HCT116 (cell line): ENCODE data around the gene CD58. TPM values are rescaled to one million over a fixed set of nuclear protein-coding genes. Genes with fewer than 3 reads are reported as not detected.

ENCODE experiments used
- ATAC-seq: fragments of 200-7000 bp; cut with Tn5 transposase; 2 replicates; pipeline ENCODE4 v1.9.1; 2020; ENCODE audit warnings: mild to moderate bottlenecking, moderate library complexity
- BruUV-seq: library from RNA; stranded (reverse); fragments of 400-500 nt; replicated peaks from 2 replicates; lab custom pipeline; 2021; lab: Mats Ljungman, UMichigan
- CTCF ChIA-PET: fragments of 300-600 bp; sonication (Branson Sonifier 250); formaldehyde crosslinking; loops from one replicate; lab custom pipeline; 2021; ENCODE audit warnings: antibody characterized with exemption; lab: Charles Lee
- POLR2A ChIA-PET: fragments of 300-600, 350-600 bp; sonication (Branson Sonifier 250); formaldehyde crosslinking; loops from one replicate; lab custom pipeline; 2021; ENCODE audit warnings: antibody characterized with exemption; lab: Charles Lee
- RAD21 ChIA-PET, 2 experiments: fragments of 300-600 bp; sonication (Branson Sonifier 250); formaldehyde crosslinking; loops; one replicate each; lab custom pipeline; 2023; ENCODE audit warnings: low total read pairs in 2 of 2; ENCODE audit not compliant: uncharacterized antibody in 2 of 2, unreplicated experiment in 2 of 2, low non-redundant PET in 1 of 2; lab: Charles Lee
- DNase-seq: peaks from one replicate; pipeline ENCODE4 v3.0.0-alpha.2; 2010; ENCODE audit warnings: low read depth, low spot score
- H2AFZ ChIP-seq: fragments of 200-600 bp; shearing (Covaris generic), sonication (generic); 2 replicates; pipeline ENCODE4 v1.6.1; 2017; ENCODE audit warnings: low read depth, mixed run types, mixed read lengths, antibody characterized with exemption, low read length; ENCODE audit not compliant: poor library complexity, severe bottlenecking
- H3K27ac ChIP-seq: 2 replicates; pipeline ENCODE4 v1.5.1; 2012; ENCODE audit warnings: low read depth, low read length
- H3K27me3 ChIP-seq: fragments of 200-600 bp; sonication (generic); 2 replicates; pipeline ENCODE4 v1.6.1; 2016; ENCODE audit warnings: mixed run types, low read length, mixed read lengths; ENCODE audit not compliant: insufficient read depth
- H3K36me3 ChIP-seq, 2 experiments: fragments of 200-500 bp in 1 of 2; fragments of 200-600 bp in 1 of 2; sonication (Bioruptor generic) in 1 of 2; sonication (generic) in 1 of 2; 2 replicates each; pipeline versions ENCODE4 v1.5.1 to v1.6.1; 2014 to 2016; ENCODE audit warnings: low read length in 2 of 2, inconsistent platforms in 1 of 2, mixed read lengths in 1 of 2, mixed run types in 1 of 2; ENCODE audit not compliant: insufficient read depth in 2 of 2, control insufficient read depth in 1 of 2
- H3K4me1 ChIP-seq, 2 experiments: fragments of 200-600 bp in 1 of 2; sonication (generic) in 1 of 2; 2 replicates each; pipeline versions ENCODE4 v1.5.1 to v1.6.1; 2012 to 2017; ENCODE audit warnings: low read length in 2 of 2, inconsistent platforms in 1 of 2, mild to moderate bottlenecking in 1 of 2, mixed read lengths in 1 of 2, mixed run types in 1 of 2, moderate library complexity in 1 of 2; ENCODE audit not compliant: insufficient read depth in 2 of 2, control insufficient read depth in 1 of 2
- H3K4me2 ChIP-seq: fragments of 200-600 bp; sonication (generic); 2 replicates; pipeline ENCODE4 v1.6.1; 2017; ENCODE audit warnings: mixed run types, low read length, mixed read lengths
- H3K4me3 ChIP-seq, 2 experiments: fragments of 200-600 bp in 1 of 2; sonication (generic) in 1 of 2; replicated peaks in 1 of 2; 2 replicates each; pipeline ENCODE4 v1.5.1; 2011 to 2016; ENCODE audit warnings: low read length in 2 of 2, control low read depth in 1 of 2, low read depth in 1 of 2, mild to moderate bottlenecking in 1 of 2, mixed read lengths in 1 of 2, mixed run types in 1 of 2
- H3K79me2 ChIP-seq: fragments of 200-600 bp; sonication (generic); 2 replicates; pipeline ENCODE4 v1.6.1; 2017; ENCODE audit warnings: mild to moderate bottlenecking, mixed run types, low read length, moderate library complexity, mixed read lengths; ENCODE audit not compliant: insufficient read depth
- H3K9ac ChIP-seq: fragments of 200-600 bp; sonication (generic); 2 replicates; pipeline ENCODE4 v1.6.1; 2016; ENCODE audit warnings: low read length, mixed read lengths
- H3K9me2 ChIP-seq: fragments of 200-600 bp; sonication (generic), shearing (Covaris generic); 2 replicates; pipeline ENCODE4 v1.6.1; 2017; ENCODE audit warnings: mixed run types, mild to moderate bottlenecking, moderate library complexity; ENCODE audit not compliant: insufficient read depth
- H3K9me3 ChIP-seq, 2 experiments: fragments of 200-500 bp in 1 of 2; fragments of 200-600 bp in 1 of 2; sonication (Bioruptor generic) in 1 of 2; sonication (generic) in 1 of 2; 2 replicates each; pipeline ENCODE4 v1.6.1; 2014 to 2017; ENCODE audit warnings: low read length in 2 of 2, mixed read lengths in 2 of 2, inconsistent platforms in 1 of 2, low read depth in 1 of 2, mild to moderate bottlenecking in 1 of 2, mixed run types in 1 of 2, moderate library complexity in 1 of 2; ENCODE audit not compliant: control insufficient read depth in 1 of 2, insufficient read depth in 1 of 2
- H4K20me1 ChIP-seq: fragments of 200-600 bp; sonication (generic), shearing (Covaris generic); 2 replicates; pipeline ENCODE4 v1.6.1; 2017; ENCODE audit warnings: mixed run types, mild to moderate bottlenecking, moderate library complexity; ENCODE audit not compliant: insufficient read depth
- CBX3 ChIP-seq: IDR thresholded peaks from 2 replicates; pipeline ENCODE4 v1.6.1; 2012; ENCODE audit warnings: low read depth
- CEBPB ChIP-seq: IDR thresholded peaks from 2 replicates; pipeline ENCODE4 v1.6.1; 2012; ENCODE audit warnings: low read depth
- ELF1 ChIP-seq: IDR thresholded peaks from 2 replicates; pipeline ENCODE4 v1.6.1; 2012; ENCODE audit warnings: low read depth, borderline replicate concordance
- EZH2phosphoT487 ChIP-seq: fragments of 200-600 bp; IDR thresholded peaks from 2 replicates; pipeline ENCODE4 v1.6.1; 2018; ENCODE audit warnings: antibody characterized with exemption, borderline replicate concordance
- JUND ChIP-seq: IDR thresholded peaks from 2 replicates; pipeline ENCODE4 v1.6.1; 2012
- POLR2AphosphoS5 ChIP-seq: IDR thresholded peaks from 2 replicates; pipeline ENCODE4 v1.6.1; 2011; ENCODE audit warnings: mild to moderate bottlenecking, low read depth, low read length, moderate library complexity
- RAD21 ChIP-seq: IDR thresholded peaks from 2 replicates; pipeline ENCODE4 v1.6.1; 2012; ENCODE audit warnings: low read depth, mild to moderate bottlenecking
- SP1 ChIP-seq: IDR thresholded peaks from 2 replicates; pipeline ENCODE4 v1.6.1; 2012; ENCODE audit warnings: low read depth
- SRF ChIP-seq: IDR thresholded peaks from 2 replicates; pipeline ENCODE4 v1.6.1; 2012; ENCODE audit warnings: low read depth
- TCF7L2 ChIP-seq: IDR thresholded peaks from 2 replicates; pipeline ENCODE4 v1.7.0; 2011; ENCODE audit warnings: borderline replicate concordance, inconsistent platforms; ENCODE audit not compliant: insufficient read depth, insufficient read length; ENCODE audit errors: extremely low read depth
- YY1 ChIP-seq: IDR thresholded peaks from 2 replicates; pipeline ENCODE4 v1.6.1; 2011; ENCODE audit warnings: low read length, low read depth, moderate library complexity, mild to moderate bottlenecking; ENCODE audit not compliant: insufficient replicate concordance; ENCODE audit errors: extremely low read depth
- ZFX ChIP-seq: fragments of 450-650 bp; IDR thresholded peaks from 2 replicates; pipeline ENCODE4 v1.6.1; 2017
- ZNF274 ChIP-seq: fragments of 200-500 bp; sonication (Bioruptor generic); IDR thresholded peaks from 2 replicates; pipeline ENCODE4 v1.6.1; 2014; ENCODE audit warnings: mild to moderate bottlenecking, low read depth, low read length, inconsistent platforms
- intact Hi-C: fragments of 100-400 bp; cut with micrococcal nuclease; formaldehyde crosslinking; loops from 2 replicates; pipeline ENCODE4 v1.10.0; 2022
- total RNA-seq: library from RNA; stranded (reverse); gene quantifications from one replicate; pipeline ENCODE4 v1.2.1, GENCODE V29; 2021; ENCODE audit not compliant: unreplicated experiment
- TF ChIP-seq, protein P1 (sequence below), 3 experiments: fragments of 200-600 bp in 1 of 3; sonication (generic) in 1 of 3; IDR thresholded peaks in 2 of 3; conservative IDR thresholded peaks in 1 of 3; 2 replicates each; pipeline ENCODE4 v1.5.1; 2012 to 2017; ENCODE audit warnings: low read depth in 2 of 3, low read length in 2 of 3, antibody characterized with exemption in 1 of 3, borderline replicate concordance in 1 of 3, control low read depth in 1 of 3, mild to moderate bottlenecking in 1 of 3, mixed read lengths in 1 of 3, mixed run types in 1 of 3, moderate library complexity in 1 of 3; ENCODE audit not compliant: insufficient read depth in 1 of 3
- TF ChIP-seq, protein P2 (sequence below): IDR thresholded peaks from 2 replicates; pipeline ENCODE4 v1.6.1; 2012; ENCODE audit warnings: low read depth
- TF ChIP-seq, protein P3 (sequence below): IDR thresholded peaks from 2 replicates; pipeline ENCODE4 v1.6.1; 2011; ENCODE audit warnings: mild to moderate bottlenecking, low read length, moderate library complexity; ENCODE audit not compliant: insufficient replicate concordance; ENCODE audit errors: extremely low read depth
- TF ChIP-seq, protein P4 (sequence below): IDR thresholded peaks from 2 replicates; pipeline ENCODE4 v1.6.1; 2012

CD58 gene
- total RNA-seq, 1 experiment from 2014 or later: 18.0 TPM

DNA sequence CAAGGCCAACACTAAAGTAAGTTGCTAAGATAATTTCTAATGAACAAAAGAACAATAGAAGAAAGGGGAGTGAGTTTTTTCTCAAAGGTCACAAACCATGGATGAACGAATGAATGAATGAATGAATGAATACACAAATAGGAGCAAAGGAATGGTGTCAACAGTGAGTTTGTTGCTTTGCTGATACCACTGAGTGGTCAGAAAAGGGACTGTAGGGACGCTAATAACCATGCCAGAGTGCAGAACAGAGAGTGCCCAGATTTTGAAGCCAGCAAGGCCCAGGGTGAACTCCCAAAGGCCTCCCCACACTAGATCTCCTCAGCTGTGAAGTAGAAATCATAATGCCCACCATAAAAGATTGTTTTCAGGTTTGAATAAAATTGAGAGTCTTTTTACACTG is 15.9 kb downstream of the CD58 start:
- peak overlapping the region; percentile 72; the same call in 1 of the 2 replicates for H3K4me2 ChIP-seq
- peak overlapping the region; percentile 74; the same call in 1 of the 2 replicates for H3K27ac ChIP-seq
- H3K36me3 ChIP-seq: no peaks in the 10 kb centered on the region
- no peak overlapping the region for H3K9ac ChIP-seq
- DNase-seq: no peak
- ChIA-PET CTCF (no interaction called here), POLR2A (no interaction called here), RAD21 (no interaction called here)
- H4K20me1 ChIP-seq: no peaks in the 10 kb centered on the region
- H3K79me2 ChIP-seq: peaks cover 61% of the 10 kb centered on the region
- no TSS peak for BruUV-seq
- H3K9me3 ChIP-seq: no peaks in the 10 kb centered on the region
- no peaks in the 10 kb centered on the region for H3K27me3 ChIP-seq
- intact Hi-C loops: loop anchor here (5.0 kb wide), 1 partner anchor 48 kb away; no protein-coding TSS in a partner anchor
- no peak overlapping the region for H3K4me3 ChIP-seq
- ATAC-seq: no peak
- no peaks in the 10 kb centered on the region for H3K9me2 ChIP-seq
- peaks cover 33 to 48% of the 10 kb centered on the region in 2 experiments for H3K4me1 ChIP-seq
- no peak overlapping the region for H2AFZ ChIP-seq
- TF ChIP-seq CEBPB (no peak), JUND (no peak), TCF7L2 (no peak), EZH2phosphoT487 (no peak), CBX3 (no peak), ZNF274 (no peak), ELF1 (no peak), SP1 (no peak), POLR2AphosphoS5 (no peak), RAD21 (no peak), SRF (no peak), ZFX (no peak), YY1 (no peak)
- TF ChIP-seq, protein P1, sequence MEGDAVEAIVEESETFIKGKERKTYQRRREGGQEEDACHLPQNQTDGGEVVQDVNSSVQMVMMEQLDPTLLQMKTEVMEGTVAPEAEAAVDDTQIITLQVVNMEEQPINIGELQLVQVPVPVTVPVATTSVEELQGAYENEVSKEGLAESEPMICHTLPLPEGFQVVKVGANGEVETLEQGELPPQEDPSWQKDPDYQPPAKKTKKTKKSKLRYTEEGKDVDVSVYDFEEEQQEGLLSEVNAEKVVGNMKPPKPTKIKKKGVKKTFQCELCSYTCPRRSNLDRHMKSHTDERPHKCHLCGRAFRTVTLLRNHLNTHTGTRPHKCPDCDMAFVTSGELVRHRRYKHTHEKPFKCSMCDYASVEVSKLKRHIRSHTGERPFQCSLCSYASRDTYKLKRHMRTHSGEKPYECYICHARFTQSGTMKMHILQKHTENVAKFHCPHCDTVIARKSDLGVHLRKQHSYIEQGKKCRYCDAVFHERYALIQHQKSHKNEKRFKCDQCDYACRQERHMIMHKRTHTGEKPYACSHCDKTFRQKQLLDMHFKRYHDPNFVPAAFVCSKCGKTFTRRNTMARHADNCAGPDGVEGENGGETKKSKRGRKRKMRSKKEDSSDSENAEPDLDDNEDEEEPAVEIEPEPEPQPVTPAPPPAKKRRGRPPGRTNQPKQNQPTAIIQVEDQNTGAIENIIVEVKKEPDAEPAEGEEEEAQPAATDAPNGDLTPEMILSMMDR (IDR thresholded peaks at IDR 0.05 in 2 of 3, conservative IDR thresholded peaks at IDR 0.05 in 1 of 3; ENCODE audit: borderline replicate concordance in 1 of 3, insufficient read depth in 1 of 3, low read depth in 2 of 3, low read length in 2 of 3): no peak
- TF ChIP-seq, protein P2, sequence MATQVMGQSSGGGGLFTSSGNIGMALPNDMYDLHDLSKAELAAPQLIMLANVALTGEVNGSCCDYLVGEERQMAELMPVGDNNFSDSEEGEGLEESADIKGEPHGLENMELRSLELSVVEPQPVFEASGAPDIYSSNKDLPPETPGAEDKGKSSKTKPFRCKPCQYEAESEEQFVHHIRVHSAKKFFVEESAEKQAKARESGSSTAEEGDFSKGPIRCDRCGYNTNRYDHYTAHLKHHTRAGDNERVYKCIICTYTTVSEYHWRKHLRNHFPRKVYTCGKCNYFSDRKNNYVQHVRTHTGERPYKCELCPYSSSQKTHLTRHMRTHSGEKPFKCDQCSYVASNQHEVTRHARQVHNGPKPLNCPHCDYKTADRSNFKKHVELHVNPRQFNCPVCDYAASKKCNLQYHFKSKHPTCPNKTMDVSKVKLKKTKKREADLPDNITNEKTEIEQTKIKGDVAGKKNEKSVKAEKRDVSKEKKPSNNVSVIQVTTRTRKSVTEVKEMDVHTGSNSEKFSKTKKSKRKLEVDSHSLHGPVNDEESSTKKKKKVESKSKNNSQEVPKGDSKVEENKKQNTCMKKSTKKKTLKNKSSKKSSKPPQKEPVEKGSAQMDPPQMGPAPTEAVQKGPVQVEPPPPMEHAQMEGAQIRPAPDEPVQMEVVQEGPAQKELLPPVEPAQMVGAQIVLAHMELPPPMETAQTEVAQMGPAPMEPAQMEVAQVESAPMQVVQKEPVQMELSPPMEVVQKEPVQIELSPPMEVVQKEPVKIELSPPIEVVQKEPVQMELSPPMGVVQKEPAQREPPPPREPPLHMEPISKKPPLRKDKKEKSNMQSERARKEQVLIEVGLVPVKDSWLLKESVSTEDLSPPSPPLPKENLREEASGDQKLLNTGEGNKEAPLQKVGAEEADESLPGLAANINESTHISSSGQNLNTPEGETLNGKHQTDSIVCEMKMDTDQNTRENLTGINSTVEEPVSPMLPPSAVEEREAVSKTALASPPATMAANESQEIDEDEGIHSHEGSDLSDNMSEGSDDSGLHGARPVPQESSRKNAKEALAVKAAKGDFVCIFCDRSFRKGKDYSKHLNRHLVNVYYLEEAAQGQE: no peak
- TF ChIP-seq, protein P3, sequence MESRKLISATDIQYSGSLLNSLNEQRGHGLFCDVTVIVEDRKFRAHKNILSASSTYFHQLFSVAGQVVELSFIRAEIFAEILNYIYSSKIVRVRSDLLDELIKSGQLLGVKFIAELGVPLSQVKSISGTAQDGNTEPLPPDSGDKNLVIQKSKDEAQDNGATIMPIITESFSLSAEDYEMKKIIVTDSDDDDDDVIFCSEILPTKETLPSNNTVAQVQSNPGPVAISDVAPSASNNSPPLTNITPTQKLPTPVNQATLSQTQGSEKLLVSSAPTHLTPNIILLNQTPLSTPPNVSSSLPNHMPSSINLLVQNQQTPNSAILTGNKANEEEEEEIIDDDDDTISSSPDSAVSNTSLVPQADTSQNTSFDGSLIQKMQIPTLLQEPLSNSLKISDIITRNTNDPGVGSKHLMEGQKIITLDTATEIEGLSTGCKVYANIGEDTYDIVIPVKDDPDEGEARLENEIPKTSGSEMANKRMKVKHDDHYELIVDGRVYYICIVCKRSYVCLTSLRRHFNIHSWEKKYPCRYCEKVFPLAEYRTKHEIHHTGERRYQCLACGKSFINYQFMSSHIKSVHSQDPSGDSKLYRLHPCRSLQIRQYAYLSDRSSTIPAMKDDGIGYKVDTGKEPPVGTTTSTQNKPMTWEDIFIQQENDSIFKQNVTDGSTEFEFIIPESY: no peak
- TF ChIP-seq, protein P4, sequence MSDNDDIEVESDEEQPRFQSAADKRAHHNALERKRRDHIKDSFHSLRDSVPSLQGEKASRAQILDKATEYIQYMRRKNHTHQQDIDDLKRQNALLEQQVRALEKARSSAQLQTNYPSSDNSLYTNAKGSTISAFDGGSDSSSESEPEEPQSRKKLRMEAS: no peak
